Neural crest cell (in vitro differentiated cells): Measurements from ENCODE around the gene AAMP. TPM values are rescaled to one million over a fixed set of nuclear protein-coding genes. Genes with fewer than 3 reads are reported as not detected.
"Not testable (repeated sequence)": the region's sequence is repeated elsewhere in the genome, so short reads cannot be mapped to it uniquely, and the experiment has no call there.

Experiments
- DNase-seq: peaks from one replicate; pipeline ENCODE4 v3.0.0; 2021; ENCODE audit warnings: low read depth, mixed read lengths, low spot score
- H3K27ac Mint-ChIP-seq: one replicate; pipeline ENCODE4 v1.8.0; 2021; ENCODE audit warnings: mild to moderate bottlenecking, mixed read lengths; ENCODE audit not compliant: unreplicated experiment
- H3K27me3 Mint-ChIP-seq: 2 replicates; pipeline ENCODE4 v1.8.0; 2021; ENCODE audit warnings: low read depth, mild to moderate bottlenecking, mixed read lengths
- H3K36me3 Mint-ChIP-seq: 2 replicates; pipeline ENCODE4 v1.8.0; 2021; ENCODE audit warnings: low read depth, mild to moderate bottlenecking, mixed read lengths
- H3K4me1 Mint-ChIP-seq: 2 replicates; pipeline ENCODE4 v1.8.0; 2021; ENCODE audit warnings: mixed read lengths
- H3K4me3 Mint-ChIP-seq: one replicate; pipeline ENCODE4 v1.8.0; 2021; ENCODE audit warnings: mild to moderate bottlenecking, mixed read lengths
- H3K9me3 Mint-ChIP-seq: 2 replicates; pipeline ENCODE4 v1.8.0; 2021; ENCODE audit warnings: mixed read lengths
- long read RNA-seq: library from polyadenylated mRNA; unstranded; transcript quantifications from one replicate; pipeline ENCODE4 v2.0.0, GENCODE V29; 2020
- total RNA-seq: library from RNA; stranded (reverse); gene quantifications from 2 replicates; pipeline ENCODE4 v1.2.1, GENCODE V29; 2021
- TF ChIP-seq, protein P1 (sequence below): fragments of 200-600 bp; sonication (generic); conservative IDR thresholded peaks from 2 replicates; pipeline ENCODE4 v1.5.0; 2021; ENCODE audit warnings: antibody characterized with exemption, mild to moderate bottlenecking

The AAMP gene, protein sequence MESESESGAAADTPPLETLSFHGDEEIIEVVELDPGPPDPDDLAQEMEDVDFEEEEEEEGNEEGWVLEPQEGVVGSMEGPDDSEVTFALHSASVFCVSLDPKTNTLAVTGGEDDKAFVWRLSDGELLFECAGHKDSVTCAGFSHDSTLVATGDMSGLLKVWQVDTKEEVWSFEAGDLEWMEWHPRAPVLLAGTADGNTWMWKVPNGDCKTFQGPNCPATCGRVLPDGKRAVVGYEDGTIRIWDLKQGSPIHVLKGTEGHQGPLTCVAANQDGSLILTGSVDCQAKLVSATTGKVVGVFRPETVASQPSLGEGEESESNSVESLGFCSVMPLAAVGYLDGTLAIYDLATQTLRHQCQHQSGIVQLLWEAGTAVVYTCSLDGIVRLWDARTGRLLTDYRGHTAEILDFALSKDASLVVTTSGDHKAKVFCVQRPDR
- 76.6 and 77.6 TPM in 2 replicates for total RNA-seq
- long read RNA-seq, transcript AAMP-201 (11 exons, 1,886 nt): major isoform, 215 of 267 reads
- long read RNA-seq, transcript AAMP-204 (11 exons, 1,804 nt): minor isoform, 25 of 267 reads
- long read RNA-seq, partial matches to known transcripts: 6 of 267 reads
- long read RNA-seq, other reads (novel, unspliced or antisense): 16 of 267 reads

DNA sequence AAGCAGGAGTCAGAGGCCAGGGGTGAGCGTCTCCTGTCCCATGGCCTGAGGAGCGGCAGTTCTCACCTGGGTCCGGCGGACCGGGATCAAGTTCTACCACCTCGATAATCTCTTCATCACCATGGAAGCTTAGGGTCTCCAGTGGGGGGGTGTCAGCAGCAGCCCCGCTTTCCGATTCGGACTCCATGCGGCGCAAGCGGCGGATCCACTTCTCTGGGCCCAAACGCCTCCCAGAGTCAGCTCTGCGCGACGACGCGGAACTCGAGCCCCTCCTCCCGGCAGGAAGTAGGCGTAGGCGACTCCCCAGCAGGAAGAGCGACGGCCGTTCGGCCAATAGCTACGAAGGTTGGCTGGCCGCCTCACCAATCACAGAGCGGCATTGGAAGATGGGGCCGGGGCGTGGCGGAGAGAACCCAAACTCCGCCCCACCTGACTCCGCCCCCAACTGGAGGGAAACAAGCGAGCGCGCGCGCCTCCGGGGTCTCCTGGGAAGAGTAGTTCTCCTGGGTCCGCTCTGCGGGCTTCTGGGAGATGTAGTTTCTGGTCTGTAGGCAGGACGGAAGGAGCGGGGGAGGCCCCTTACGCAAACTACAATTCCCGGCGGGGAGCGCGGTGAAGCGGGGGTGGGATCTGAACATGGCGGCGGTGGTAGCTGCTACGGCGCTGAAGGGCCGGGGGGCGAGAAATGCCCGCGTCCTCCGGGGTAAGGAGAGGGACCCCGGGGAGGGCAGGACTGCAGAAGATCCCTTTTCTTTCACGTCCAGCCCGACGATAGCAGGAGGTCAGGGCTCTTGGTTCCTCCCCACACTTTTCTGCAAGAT lies at the start of gene AAMP, which contains the start of gene PNKD:
Gene AAMP (minus strand): TSS at position 238 of the 821 bp plus-strand sequence. CDS start 51 bp downstream, at position 187.
Gene PNKD (plus strand): TSS at position 620 of the 821 bp plus-strand sequence. CDS start 17 bp downstream, at position 637.
- Mint-ChIP-seq H3K27ac (peak within 1 kb of the TSS; percentile 95), H3K36me3 (peaks cover 7% of the 10 kb centered on the region), H3K4me1 (peaks cover 38% of the 10 kb centered on the region), H3K9me3 (no peaks in the 10 kb centered on the region), H3K4me3 (peak within 1 kb of the TSS; percentile 98), H3K27me3 (no peaks in the 10 kb centered on the region)
- TF ChIP-seq, protein P1, sequence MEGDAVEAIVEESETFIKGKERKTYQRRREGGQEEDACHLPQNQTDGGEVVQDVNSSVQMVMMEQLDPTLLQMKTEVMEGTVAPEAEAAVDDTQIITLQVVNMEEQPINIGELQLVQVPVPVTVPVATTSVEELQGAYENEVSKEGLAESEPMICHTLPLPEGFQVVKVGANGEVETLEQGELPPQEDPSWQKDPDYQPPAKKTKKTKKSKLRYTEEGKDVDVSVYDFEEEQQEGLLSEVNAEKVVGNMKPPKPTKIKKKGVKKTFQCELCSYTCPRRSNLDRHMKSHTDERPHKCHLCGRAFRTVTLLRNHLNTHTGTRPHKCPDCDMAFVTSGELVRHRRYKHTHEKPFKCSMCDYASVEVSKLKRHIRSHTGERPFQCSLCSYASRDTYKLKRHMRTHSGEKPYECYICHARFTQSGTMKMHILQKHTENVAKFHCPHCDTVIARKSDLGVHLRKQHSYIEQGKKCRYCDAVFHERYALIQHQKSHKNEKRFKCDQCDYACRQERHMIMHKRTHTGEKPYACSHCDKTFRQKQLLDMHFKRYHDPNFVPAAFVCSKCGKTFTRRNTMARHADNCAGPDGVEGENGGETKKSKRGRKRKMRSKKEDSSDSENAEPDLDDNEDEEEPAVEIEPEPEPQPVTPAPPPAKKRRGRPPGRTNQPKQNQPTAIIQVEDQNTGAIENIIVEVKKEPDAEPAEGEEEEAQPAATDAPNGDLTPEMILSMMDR: no peak
- peak; percentile 100 for DNase-seq

DNA sequence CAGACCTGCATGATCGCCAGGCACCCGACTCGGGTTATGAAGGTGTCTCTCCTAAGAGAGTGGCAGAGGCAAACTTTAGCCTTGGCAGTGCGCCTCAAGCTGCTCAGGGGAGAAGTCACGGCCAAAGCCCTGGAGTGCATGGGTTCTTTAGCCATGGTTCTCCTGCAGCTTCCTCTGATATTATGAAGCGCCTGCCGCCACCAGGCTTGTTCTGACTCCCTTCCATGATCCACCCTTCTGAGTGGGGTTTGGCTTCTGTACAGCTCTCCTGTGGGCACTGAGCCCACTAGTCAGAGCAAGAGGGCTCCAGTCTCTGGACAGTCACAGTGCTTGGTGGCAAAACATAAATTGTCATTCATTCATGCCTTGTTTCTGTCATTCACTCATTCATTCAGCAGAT lies 48.3 kb upstream of the AAMP start:
- DNase-seq: no peak
- TF ChIP-seq, protein P1: no peak
- no peak overlapping the region for H3K27ac Mint-ChIP-seq
- H3K36me3 Mint-ChIP-seq: no peaks in the 10 kb centered on the region
- peaks cover 8% of the 10 kb centered on the region for H3K4me1 Mint-ChIP-seq
- H3K9me3 Mint-ChIP-seq: no peaks in the 10 kb centered on the region
- no peak overlapping the region for H3K4me3 Mint-ChIP-seq
- peaks cover 41% of the 10 kb centered on the region for H3K27me3 Mint-ChIP-seq

DNA sequence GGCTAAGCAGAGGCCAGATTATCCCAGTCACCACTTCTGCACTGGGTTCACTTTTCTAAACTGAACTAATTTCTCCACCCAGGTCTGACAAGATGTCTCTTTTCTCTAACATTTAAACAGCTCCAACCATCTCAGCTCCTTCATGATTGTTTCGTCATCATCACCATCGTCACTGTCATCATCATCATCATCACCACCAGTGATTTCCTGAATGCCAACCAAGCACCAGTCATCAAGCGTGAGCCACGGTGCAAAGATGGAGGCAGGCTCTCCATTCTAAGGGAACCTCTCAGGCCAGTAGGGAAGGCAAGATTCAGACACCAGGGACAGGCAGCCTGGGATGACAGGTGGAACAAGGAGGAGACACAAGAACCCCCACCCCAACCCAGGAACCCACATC lies 47.9 kb upstream of the AAMP start:
- TF ChIP-seq, protein P1: no peak
- no peak for DNase-seq
- Mint-ChIP-seq H3K9me3 (no peaks in the 10 kb centered on the region), H3K36me3 (no peaks in the 10 kb centered on the region), H3K4me1 (peaks cover 8% of the 10 kb centered on the region), H3K27ac (no peak overlapping the region), H3K4me3 (no peak overlapping the region), H3K27me3 (peaks cover 41% of the 10 kb centered on the region)

DNA sequence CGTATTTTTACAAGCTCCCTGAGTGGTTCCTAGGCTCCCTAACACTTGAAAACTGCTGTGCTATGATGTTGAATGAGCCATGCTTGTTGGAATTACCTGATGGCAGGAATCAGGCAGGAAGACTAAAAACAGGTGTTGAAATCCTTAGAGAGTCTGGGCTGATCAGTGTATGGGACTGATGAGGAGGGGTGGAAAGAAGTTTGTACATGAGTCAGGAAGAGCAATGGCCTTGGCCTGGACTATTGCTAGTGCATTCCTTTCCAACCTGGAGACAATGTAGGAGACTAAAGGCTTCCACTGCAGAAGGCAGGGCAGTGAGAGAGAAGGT lies 47.3 kb upstream of the AAMP start:
- no peaks in the 10 kb centered on the region for H3K36me3 Mint-ChIP-seq
- H3K27me3 Mint-ChIP-seq: peaks cover 37% of the 10 kb centered on the region
- no peaks in the 10 kb centered on the region for H3K9me3 Mint-ChIP-seq
- TF ChIP-seq, protein P1: no peak
- no peak for DNase-seq
- H3K27ac Mint-ChIP-seq: no peak overlapping the region
- H3K4me3 Mint-ChIP-seq: no peak overlapping the region
- H3K4me1 Mint-ChIP-seq: peaks cover 3% of the 10 kb centered on the region

DNA sequence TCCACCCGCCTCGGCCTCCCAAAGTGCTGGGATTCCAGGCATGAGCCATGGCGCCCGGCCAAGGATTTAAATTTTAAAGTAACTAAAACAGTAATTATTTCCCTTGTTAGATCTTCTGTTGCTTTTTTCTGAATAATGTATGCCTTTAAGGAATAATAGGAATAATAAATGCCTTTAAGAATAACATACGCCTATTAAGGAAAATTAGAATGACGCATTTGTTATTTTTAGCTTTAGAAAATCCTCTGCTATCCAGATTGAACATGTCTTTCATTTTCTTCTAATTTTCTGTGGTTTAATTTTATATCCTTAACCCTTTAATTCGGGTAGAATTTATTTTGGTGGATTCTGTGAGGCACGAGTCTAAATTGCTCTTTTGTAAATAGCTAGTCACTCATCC lies 45.5 kb upstream of the AAMP start:
- peaks cover 22% of the 10 kb centered on the region for H3K27me3 Mint-ChIP-seq
- TF ChIP-seq, protein P1: no peak

DNA sequence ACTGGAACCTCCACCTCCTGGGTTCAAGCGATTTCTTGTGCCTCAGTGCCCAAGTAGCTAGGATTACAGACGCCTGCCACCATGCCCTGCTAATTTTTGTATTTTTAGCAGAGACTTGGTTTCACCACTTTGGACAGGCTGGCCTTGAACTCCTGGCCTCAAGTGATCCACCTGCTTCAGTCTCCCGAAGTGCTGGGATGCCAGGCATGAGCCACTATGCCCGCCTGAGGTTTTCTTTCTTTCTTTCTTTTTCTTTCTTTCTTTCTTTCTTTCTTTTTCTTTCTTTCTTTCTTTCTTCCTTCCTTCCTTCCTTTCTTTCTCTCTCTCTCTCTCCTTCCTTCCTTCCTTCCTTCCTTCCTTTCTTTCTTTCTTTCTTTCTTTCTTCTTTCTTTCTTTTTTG lies 44.8 kb upstream of the AAMP start:
- H3K9me3 Mint-ChIP-seq, DNase-seq, H3K27ac Mint-ChIP-seq, H3K4me3 Mint-ChIP-seq, H3K36me3 Mint-ChIP-seq: not testable (repeated sequence)
- peaks cover 15% of the 10 kb centered on the region for H3K4me1 Mint-ChIP-seq
- peaks cover 17% of the 10 kb centered on the region for H3K27me3 Mint-ChIP-seq

More for the DNA sequence above, 45.5 kb upstream of the AAMP start:
- H3K36me3 Mint-ChIP-seq: no peaks in the 10 kb centered on the region
- H3K4me1 Mint-ChIP-seq: peaks cover 15% of the 10 kb centered on the region
- no peak overlapping the region for H3K27ac Mint-ChIP-seq
- no peak for DNase-seq
- H3K9me3 Mint-ChIP-seq: no peaks in the 10 kb centered on the region
- no peak overlapping the region for H3K4me3 Mint-ChIP-seq
